ENCODE measurements around the gene KBTBD13.

The KBTBD13 gene

GRCh38 chr15:65052956-65053355 is 23.6 kb upstream of the KBTBD13 start:
- no peak for DNase-seq

GRCh38 chr15:65054333-65055200 is 22.0 kb upstream of the KBTBD13 start:
- DNase-seq: peak; percentile 55

- DNase-seq: no peak
Measured at GRCh38 chr15:65055201-65055870, 21.2 kb upstream of the KBTBD13 start.

- no peak for DNase-seq
Measured at GRCh38 chr15:65056106-65056505, 20.4 kb upstream of the KBTBD13 start.

GRCh38 chr15:65056868-65057548 is 19.5 kb upstream of the KBTBD13 start:
- no peak for DNase-seq

GRCh38 chr15:65057549-65057940 is 19.0 kb upstream of the KBTBD13 start:
- DNase-seq: no peak

GRCh38 chr15:65058394-65059368 is 17.9 kb upstream of the KBTBD13 start:
- DNase-seq: no peak

GRCh38 chr15:65059369-65059750 is 17.2 kb upstream of the KBTBD13 start:
- no peak for DNase-seq

GRCh38 chr15:65059931-65060596 is 16.5 kb upstream of the KBTBD13 start:
- no peak for DNase-seq

GRCh38 chr15:65060641-65061397 is 15.7 kb upstream of the KBTBD13 start:
- DNase-seq: no peak

- no peak for DNase-seq
Measured at GRCh38 chr15:65062061-65062460, 14.5 kb upstream of the KBTBD13 start.

- no peak for DNase-seq
Measured at GRCh38 chr15:65062726-65063125, 13.8 kb upstream of the KBTBD13 start.

- no peak for DNase-seq
Measured at GRCh38 chr15:65066001-65066634, 10.4 kb upstream of the KBTBD13 start.

- no peak for DNase-seq
Measured at GRCh38 chr15:65066635-65067316, 9.8 kb upstream of the KBTBD13 start.

GRCh38 chr15:65067317-65067644 is 9.3 kb upstream of the KBTBD13 start:
- no peak for DNase-seq

- DNase-seq: no peak
Measured at GRCh38 chr15:65067645-65068402, 8.7 kb upstream of the KBTBD13 start, which contains the start of gene RASL12. Gene RASL12, minus strand, starts transcription at chr15:65067991. Its CDS starts 156 bp downstream, at chr15:65067835.

- no peak for DNase-seq
Measured at GRCh38 chr15:65068403-65068788, 8.2 kb upstream of the KBTBD13 start.

- no peak for DNase-seq
Measured at GRCh38 chr15:65069179-65069578, 7.4 kb upstream of the KBTBD13 start.

Data from activated CD4-positive, alpha-beta T cell treated with anti-CD3 and anti-CD28 coated beads, Interleukin-2, amount 50 U/mL, for 1 hour (primary cell).